ENCODE results near the gene CNKSR3. TPM values are rescaled to one million over a fixed set of nuclear protein-coding genes. Genes with fewer than 3 reads are reported as not detected.

CNKSR3 gene
- polyA plus RNA-seq, 3 donors: not detected

DNA sequence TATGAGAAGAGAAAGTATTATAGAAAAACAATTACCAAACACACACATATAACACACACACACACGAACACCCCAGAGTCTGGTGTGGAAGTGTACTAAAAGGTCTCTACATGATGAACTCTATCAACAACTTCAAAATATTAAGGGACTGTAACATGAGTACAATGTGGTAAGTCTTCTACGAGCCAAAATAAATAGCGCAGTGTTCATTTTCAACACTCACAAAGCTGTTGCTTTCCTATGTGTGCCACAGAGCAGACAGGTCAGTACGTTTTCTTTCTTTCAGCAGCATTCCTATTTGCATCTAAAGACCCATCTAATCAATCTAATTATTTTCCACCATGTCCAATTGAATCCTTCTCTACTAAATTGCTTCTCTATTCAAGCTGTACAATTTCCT is 12.1 kb upstream of the CNKSR3 start:
- TF ChIP-seq, protein P1, sequence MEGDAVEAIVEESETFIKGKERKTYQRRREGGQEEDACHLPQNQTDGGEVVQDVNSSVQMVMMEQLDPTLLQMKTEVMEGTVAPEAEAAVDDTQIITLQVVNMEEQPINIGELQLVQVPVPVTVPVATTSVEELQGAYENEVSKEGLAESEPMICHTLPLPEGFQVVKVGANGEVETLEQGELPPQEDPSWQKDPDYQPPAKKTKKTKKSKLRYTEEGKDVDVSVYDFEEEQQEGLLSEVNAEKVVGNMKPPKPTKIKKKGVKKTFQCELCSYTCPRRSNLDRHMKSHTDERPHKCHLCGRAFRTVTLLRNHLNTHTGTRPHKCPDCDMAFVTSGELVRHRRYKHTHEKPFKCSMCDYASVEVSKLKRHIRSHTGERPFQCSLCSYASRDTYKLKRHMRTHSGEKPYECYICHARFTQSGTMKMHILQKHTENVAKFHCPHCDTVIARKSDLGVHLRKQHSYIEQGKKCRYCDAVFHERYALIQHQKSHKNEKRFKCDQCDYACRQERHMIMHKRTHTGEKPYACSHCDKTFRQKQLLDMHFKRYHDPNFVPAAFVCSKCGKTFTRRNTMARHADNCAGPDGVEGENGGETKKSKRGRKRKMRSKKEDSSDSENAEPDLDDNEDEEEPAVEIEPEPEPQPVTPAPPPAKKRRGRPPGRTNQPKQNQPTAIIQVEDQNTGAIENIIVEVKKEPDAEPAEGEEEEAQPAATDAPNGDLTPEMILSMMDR (IDR thresholded peaks at IDR 0.05): no peak
- 95% methylated on average over 2 of the region's 4 CpGs for WGBS (ENCODE audit: insufficient coverage)
- no peak overlapping the region for H3K27ac Mint-ChIP-seq

DNA sequence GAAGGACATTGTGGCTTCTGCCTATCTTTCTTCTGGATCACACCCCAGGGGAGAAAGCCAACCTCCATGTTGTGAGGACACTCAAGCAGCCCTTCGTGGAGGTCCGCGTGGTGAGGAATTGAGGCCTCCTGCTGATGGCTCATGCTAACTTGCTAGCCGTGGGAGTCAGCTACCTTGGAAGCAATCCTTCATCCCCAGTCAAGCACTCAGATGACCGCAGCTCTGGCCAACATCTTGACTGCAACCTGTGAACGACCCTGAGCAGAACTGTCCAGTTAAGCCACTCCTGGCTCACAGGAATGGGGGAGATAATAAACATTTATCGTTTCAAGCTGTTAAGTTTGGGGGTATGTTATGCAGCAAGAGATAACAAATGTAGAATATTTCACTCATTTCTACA is 10.9 kb upstream of the CNKSR3 start:
- H3K9me3 Mint-ChIP-seq: peaks cover 0 to 4% (median 2%) of the 10 kb centered on the region in 7 donors
- Histone ChIP-seq H3K27me3 (ENCODE audit: control insufficient read depth in 2 of 2, insufficient read depth in 2 of 2, low read length in 2 of 2) (no peaks in the 10 kb centered on the region), H3K9me3 (replicated peaks in 1 of 2; ENCODE audit: control insufficient read depth in 1 of 2, insufficient read depth in 1 of 2, low read length in 2 of 2) (no peaks in the 10 kb centered on the region), H3K9ac (ENCODE audit: insufficient read depth, low read length, poor library complexity, severe bottlenecking) (no peak overlapping the region), H3K4me2 (replicated peaks; ENCODE audit: extremely low read depth, low read length, poor library complexity, severe bottlenecking) (no peak overlapping the region), H3K79me2 (ENCODE audit: insufficient read depth, low read length) (no peaks in the 10 kb centered on the region), H3K4me1 (ENCODE audit: control insufficient read depth in 1 of 2, insufficient read depth in 2 of 2, low read length in 2 of 2) (no peaks in the 10 kb centered on the region), H3K36me3 (replicated peaks in 1 of 2; ENCODE audit: control insufficient read depth in 1 of 2, insufficient read depth in 2 of 2, low read length in 2 of 2) (no peaks in the 10 kb centered on the region), H3K4me3 (replicated peaks in 1 of 3; ENCODE audit: low read depth in 2 of 3, low read length in 3 of 3) (no peak overlapping the region), H4K20me1 (ENCODE audit: insufficient read depth, low read length) (no peaks in the 10 kb centered on the region), H2AFZ (ENCODE audit: insufficient read depth, low read depth, low read length, poor library complexity, severe bottlenecking) (no peak overlapping the region), H3K27ac (ENCODE audit: low read depth in 1 of 2, low read length in 2 of 2) (no peak overlapping the region)
- 100% methylated on average over 4 of the region's 7 CpGs for WGBS (ENCODE audit: insufficient coverage)
- no peak for DNase-seq
- H3K27ac Mint-ChIP-seq: no peak overlapping the region
- H3K36me3 Mint-ChIP-seq: no peaks in the 10 kb centered on the region
- TF ChIP-seq, protein P1 (IDR thresholded peaks at IDR 0.05): no peak
- H3K4me3 Mint-ChIP-seq: no peak overlapping the region
- no peaks in the 10 kb centered on the region for H3K4me1 Mint-ChIP-seq
- intact Hi-C loops (cut with micrococcal nuclease): no loop called here
- H3K27me3 Mint-ChIP-seq (ENCODE audit: low read depth in 3 of 3): no peaks in the 10 kb centered on the region

More for the DNA sequence above, 12.1 kb upstream of the CNKSR3 start:
- Histone ChIP-seq H3K36me3 (replicated peaks in 1 of 2; ENCODE audit: control insufficient read depth in 1 of 2, insufficient read depth in 2 of 2, low read length in 2 of 2) (no peaks in the 10 kb centered on the region), H3K79me2 (ENCODE audit: insufficient read depth, low read length) (no peaks in the 10 kb centered on the region), H3K27ac (ENCODE audit: low read depth in 1 of 2, low read length in 2 of 2) (no peak overlapping the region), H3K9me3 (replicated peaks in 1 of 2; ENCODE audit: control insufficient read depth in 1 of 2, insufficient read depth in 1 of 2, low read length in 2 of 2) (no peaks in the 10 kb centered on the region), H3K4me2 (replicated peaks; ENCODE audit: extremely low read depth, low read length, poor library complexity, severe bottlenecking) (no peak overlapping the region), H3K4me3 (replicated peaks in 1 of 3; ENCODE audit: low read depth in 2 of 3, low read length in 3 of 3) (no peak overlapping the region), H3K4me1 (ENCODE audit: control insufficient read depth in 1 of 2, insufficient read depth in 2 of 2, low read length in 2 of 2) (no peaks in the 10 kb centered on the region), H3K27me3 (ENCODE audit: control insufficient read depth in 2 of 2, insufficient read depth in 2 of 2, low read length in 2 of 2) (no peaks in the 10 kb centered on the region), H2AFZ (ENCODE audit: insufficient read depth, low read depth, low read length, poor library complexity, severe bottlenecking) (no peak overlapping the region), H3K9ac (ENCODE audit: insufficient read depth, low read length, poor library complexity, severe bottlenecking) (no peak overlapping the region), H4K20me1 (ENCODE audit: insufficient read depth, low read length) (no peaks in the 10 kb centered on the region)
- H3K27me3 Mint-ChIP-seq (ENCODE audit: low read depth in 3 of 3): no peaks in the 10 kb centered on the region
- intact Hi-C loops (cut with micrococcal nuclease): no loop called here
- no peak overlapping the region for H3K4me3 Mint-ChIP-seq
- no peak for DNase-seq
- H3K4me1 Mint-ChIP-seq: no peaks in the 10 kb centered on the region
- H3K9me3 Mint-ChIP-seq: peaks cover 0 to 7% (median 4%) of the 10 kb centered on the region in 7 donors
- H3K36me3 Mint-ChIP-seq: no peaks in the 10 kb centered on the region

Measured in CD14-positive monocyte (primary cell).